Loucy (cell line): ENCODE data around the gene EP400.

Source experiments
- H2AFZ ChIP-seq: fragments of 200-600 bp; sonication (generic); 2 replicates; pipeline ENCODE4 v1.6.0; 2016; ENCODE audit warnings: antibody characterized with exemption, mild to moderate bottlenecking, low read length, moderate library complexity
- H3F3A ChIP-seq: fragments of 200-600 bp; 2 replicates; pipeline ENCODE4 v1.6.0; 2016; ENCODE audit warnings: antibody characterized with exemption, low read depth, mild to moderate bottlenecking
- H3K27me3 ChIP-seq: fragments of 200-600 bp; sonication (generic); 2 replicates; pipeline ENCODE4 v1.6.1; 2014; ENCODE audit warnings: low read length, mild to moderate bottlenecking; ENCODE audit not compliant: insufficient read depth, poor library complexity, severe bottlenecking
- H3K36me3 ChIP-seq: fragments of 200-600 bp; sonication (generic); 2 replicates; pipeline ENCODE4 v1.6.1; 2016; ENCODE audit warnings: low read length; ENCODE audit not compliant: insufficient read depth
- H3K4me1 ChIP-seq: fragments of 200-600 bp; sonication (generic); 2 replicates; pipeline ENCODE4 v1.5.1; 2014; ENCODE audit warnings: low read length, mild to moderate bottlenecking; ENCODE audit not compliant: insufficient read depth, poor library complexity, severe bottlenecking
- H3K4me2 ChIP-seq: fragments of 200-600 bp; sonication (generic); 2 replicates; pipeline ENCODE4 v1.6.0; 2014; ENCODE audit warnings: antibody characterized with exemption, low read length, low read depth, mild to moderate bottlenecking; ENCODE audit not compliant: poor library complexity, severe bottlenecking
- H3K4me3 ChIP-seq: fragments of 200-600 bp; sonication (generic); 2 replicates; pipeline ENCODE4 v1.5.1; 2014; ENCODE audit warnings: low read length, mild to moderate bottlenecking, mixed read lengths; ENCODE audit not compliant: poor library complexity, severe bottlenecking
- H3K79me2 ChIP-seq: fragments of 200-600 bp; sonication (generic); 2 replicates; pipeline ENCODE4 v1.6.1; 2014; ENCODE audit warnings: low read length; ENCODE audit not compliant: insufficient read depth
- H3K9ac ChIP-seq: fragments of 200-600 bp; sonication (generic); 2 replicates; pipeline ENCODE4 v1.6.0; 2014; ENCODE audit warnings: mild to moderate bottlenecking, low read depth, low read length, moderate library complexity; ENCODE audit not compliant: poor library complexity, severe bottlenecking
- H3K9me2 ChIP-seq: fragments of 200-600 bp; sonication (generic); replicated peaks from 2 replicates; pipeline ENCODE4 v1.6.1; 2016; ENCODE audit warnings: low read depth, low read length, mixed read lengths
- H3K9me3 ChIP-seq: fragments of 200-600 bp; sonication (generic); 2 replicates; pipeline ENCODE4 v1.6.1; 2014; ENCODE audit warnings: mild to moderate bottlenecking, antibody characterized with exemption, low read length, low read depth; ENCODE audit not compliant: insufficient read depth
- H4K20me1 ChIP-seq: fragments of 200-600 bp; sonication (generic); 2 replicates; pipeline ENCODE4 v1.6.0; 2014; ENCODE audit warnings: antibody characterized with exemption, low read length, mild to moderate bottlenecking; ENCODE audit not compliant: insufficient read depth, poor library complexity, severe bottlenecking
- EZH2phosphoT487 ChIP-seq: fragments of 200-600 bp; IDR thresholded peaks from 2 replicates; pipeline ENCODE4 v1.6.1; 2018; ENCODE audit warnings: antibody characterized with exemption, mild to moderate bottlenecking, moderate library complexity, borderline replicate concordance
- TF ChIP-seq, protein P1 (sequence below): fragments of 200-600 bp; sonication (generic); conservative IDR thresholded peaks from 2 replicates; pipeline ENCODE4 v1.5.1; 2014; ENCODE audit warnings: mild to moderate bottlenecking, antibody characterized with exemption, low read length

Gene EP400

DNA sequence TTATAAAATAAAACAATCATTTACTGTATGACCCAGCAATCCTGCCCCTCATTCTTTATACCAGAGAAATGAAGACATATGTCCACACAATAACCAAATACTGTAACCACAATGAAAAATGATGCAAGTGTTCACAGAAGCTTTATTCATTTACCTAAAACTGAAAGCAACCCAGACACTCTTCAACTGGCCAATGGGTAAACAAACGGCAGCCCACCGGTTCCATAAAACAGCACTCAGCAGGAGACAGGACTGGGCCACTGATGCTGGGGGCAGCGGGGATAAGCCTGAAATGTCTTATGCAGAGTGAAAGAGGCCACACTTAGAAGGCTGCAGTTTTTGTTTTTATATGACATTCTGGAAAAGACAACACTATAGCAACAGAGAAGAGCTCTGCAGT, 179.3 kb downstream of the EP400 start:
- Histone ChIP-seq H3K36me3 (peaks cover 33% of the 10 kb centered on the region; the same call in 1 of the 2 replicates), H3K79me2 (no peaks in the 10 kb centered on the region), H3K9me2 (no peaks in the 10 kb centered on the region), H3F3A (no peaks in the 10 kb centered on the region), H4K20me1 (no peaks in the 10 kb centered on the region), H3K4me3 (no peak overlapping the region), H3K4me1 (no peaks in the 10 kb centered on the region), H3K9me3 (no peaks in the 10 kb centered on the region), H3K9ac (no peak overlapping the region), H2AFZ (no peak overlapping the region), H3K4me2 (no peak overlapping the region), H3K27me3 (no peaks in the 10 kb centered on the region)
- no peak for TF ChIP-seq EZH2phosphoT487
- TF ChIP-seq, protein P1, sequence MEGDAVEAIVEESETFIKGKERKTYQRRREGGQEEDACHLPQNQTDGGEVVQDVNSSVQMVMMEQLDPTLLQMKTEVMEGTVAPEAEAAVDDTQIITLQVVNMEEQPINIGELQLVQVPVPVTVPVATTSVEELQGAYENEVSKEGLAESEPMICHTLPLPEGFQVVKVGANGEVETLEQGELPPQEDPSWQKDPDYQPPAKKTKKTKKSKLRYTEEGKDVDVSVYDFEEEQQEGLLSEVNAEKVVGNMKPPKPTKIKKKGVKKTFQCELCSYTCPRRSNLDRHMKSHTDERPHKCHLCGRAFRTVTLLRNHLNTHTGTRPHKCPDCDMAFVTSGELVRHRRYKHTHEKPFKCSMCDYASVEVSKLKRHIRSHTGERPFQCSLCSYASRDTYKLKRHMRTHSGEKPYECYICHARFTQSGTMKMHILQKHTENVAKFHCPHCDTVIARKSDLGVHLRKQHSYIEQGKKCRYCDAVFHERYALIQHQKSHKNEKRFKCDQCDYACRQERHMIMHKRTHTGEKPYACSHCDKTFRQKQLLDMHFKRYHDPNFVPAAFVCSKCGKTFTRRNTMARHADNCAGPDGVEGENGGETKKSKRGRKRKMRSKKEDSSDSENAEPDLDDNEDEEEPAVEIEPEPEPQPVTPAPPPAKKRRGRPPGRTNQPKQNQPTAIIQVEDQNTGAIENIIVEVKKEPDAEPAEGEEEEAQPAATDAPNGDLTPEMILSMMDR = no peak

DNA sequence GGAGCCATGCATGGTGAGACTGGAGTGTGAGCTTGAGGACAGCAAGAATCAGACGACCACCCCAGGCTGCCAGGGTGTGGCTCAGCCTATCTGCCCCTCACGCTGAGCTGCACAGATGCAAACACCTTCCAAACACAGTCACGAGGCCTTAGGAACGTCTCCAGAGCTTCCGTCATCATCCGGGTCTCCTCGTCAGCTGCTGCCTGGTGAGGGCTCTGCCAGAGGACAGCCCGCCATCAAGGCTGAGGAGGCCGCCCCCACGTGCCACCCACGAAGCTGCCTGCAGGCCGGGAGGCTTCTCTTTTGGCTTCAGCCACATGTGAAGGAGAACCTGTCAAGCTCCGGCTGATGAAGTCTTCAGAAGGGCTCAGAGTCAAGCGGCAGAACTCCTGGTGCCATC, 180.9 kb downstream of the EP400 start:
- Histone ChIP-seq H3F3A (no peaks in the 10 kb centered on the region), H3K27me3 (no peaks in the 10 kb centered on the region), H3K4me3 (no peak overlapping the region), H3K9me2 (no peaks in the 10 kb centered on the region), H3K9me3 (no peaks in the 10 kb centered on the region), H4K20me1 (no peaks in the 10 kb centered on the region), H2AFZ (no peak overlapping the region), H3K4me2 (no peak overlapping the region), H3K4me1 (no peaks in the 10 kb centered on the region), H3K79me2 (no peaks in the 10 kb centered on the region), H3K36me3 (peaks cover 23% of the 10 kb centered on the region; the same call in 1 of the 2 replicates), H3K9ac (no peak overlapping the region)
- TF ChIP-seq EZH2phosphoT487 = no peak
- TF ChIP-seq, protein P1 = no peak
